ENCODE data around the gene SLC8A1. TPM values are rescaled to one million over a fixed set of nuclear protein-coding genes. Genes with fewer than 3 reads are reported as not detected.

SLC8A1 gene
- total RNA-seq, 1 experiment from 2014 or later = 1.7 TPM

DNA sequence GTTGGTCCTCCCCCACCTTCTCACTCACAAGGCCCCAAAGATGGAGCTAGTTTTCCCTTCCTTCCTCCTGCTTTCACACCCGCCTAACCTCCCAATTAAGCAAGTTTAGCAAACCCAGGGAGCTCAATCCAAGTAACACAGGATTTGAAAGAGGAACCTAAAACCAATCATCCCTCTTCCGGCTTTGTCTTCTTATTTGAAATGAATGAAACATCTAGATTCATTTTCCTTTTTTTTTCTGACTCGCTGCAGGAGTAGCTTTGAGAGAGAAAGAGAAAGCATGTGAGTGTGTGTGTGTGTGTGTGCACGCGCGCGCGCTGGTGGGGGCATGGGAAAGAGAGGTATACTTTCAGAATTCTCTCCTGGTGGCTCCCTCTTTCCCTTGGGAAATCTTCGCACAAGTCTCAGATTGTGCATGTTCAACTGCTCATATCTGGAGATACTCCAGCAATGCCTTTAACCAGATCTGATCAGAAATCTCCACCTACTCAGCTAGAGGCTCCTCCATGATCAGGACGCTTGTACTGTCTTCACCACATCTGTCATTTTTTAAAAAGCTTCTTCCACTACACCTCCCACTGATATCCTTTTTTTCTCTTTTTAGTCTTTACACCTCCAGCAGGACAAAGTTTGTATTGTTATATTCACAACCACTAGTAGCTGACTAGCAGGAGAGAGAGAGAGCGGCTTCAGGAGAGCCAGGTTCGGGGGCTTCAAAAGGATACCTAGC is 1.7 kb downstream of the SLC8A1 start:
- Histone ChIP-seq H4K91ac (ENCODE audit: insufficient read length, low read depth, low read length) (no peak overlapping the region), H2BK5ac (ENCODE audit: insufficient read length, low read length) (no peak overlapping the region), H3K9me3 (ENCODE audit: control insufficient read depth, low read depth, low read length) (no peaks in the 10 kb centered on the region), H3T11ph (ENCODE audit: low read length) (no peak overlapping the region), H3K9ac (ENCODE audit: extremely low read depth, insufficient read length, low read length) (no peak overlapping the region), H3K23me2 (ENCODE audit: insufficient read length, low read depth, low read length, poor library complexity, severe bottlenecking) (peaks cover 9% of the 10 kb centered on the region), H2AFZ (ENCODE audit: low read length) (no peak overlapping the region), H3K23ac (ENCODE audit: insufficient read length, low read depth, low read length) (no peak overlapping the region), H3K4ac (ENCODE audit: low read depth, low read length) (no peak overlapping the region), H4K8ac (replicated peaks; ENCODE audit: insufficient read length, low read depth, low read length) (no peak overlapping the region), H3K27me3 (ENCODE audit: insufficient read depth, low read length) (peaks cover 5% of the 10 kb centered on the region; the same call in 1 of the 2 replicates), H3K4me2 (ENCODE audit: insufficient read depth, insufficient read length, low read length) (peak overlapping the region; percentile 77), H3K79me2 (ENCODE audit: insufficient read depth, low read length) (no peaks in the 10 kb centered on the region), H4K20me1 (ENCODE audit: control insufficient read depth, insufficient read depth, insufficient read length) (no peaks in the 10 kb centered on the region), H3K14ac (ENCODE audit: insufficient read depth, low read length) (no peak overlapping the region), H2BK20ac (ENCODE audit: low read depth, low read length, poor library complexity, severe bottlenecking) (no peak overlapping the region), H3K27ac (ENCODE audit: insufficient read length, low read depth, low read length) (no peak overlapping the region), H3K18ac (ENCODE audit: insufficient read length, low read depth, low read length) (no peak overlapping the region), H2BK120ac (ENCODE audit: low read depth, low read length, poor library complexity, severe bottlenecking) (no peak overlapping the region), H3K56ac (ENCODE audit: insufficient read length, low read depth, low read length) (no peak overlapping the region), H3K4me1 (ENCODE audit: insufficient read depth, low read length) (peaks cover 4% of the 10 kb centered on the region), H2BK15ac (ENCODE audit: low read depth, low read length) (no peak overlapping the region), H4K5ac (ENCODE audit: insufficient read length, low read depth, low read length) (no peak overlapping the region), H3K79me1 (ENCODE audit: insufficient read depth, low read depth, low read length, poor library complexity, severe bottlenecking) (no peaks in the 10 kb centered on the region), H2AK5ac (ENCODE audit: insufficient read length, low read length) (no peak overlapping the region), H2BK12ac (ENCODE audit: insufficient read length, low read depth, low read length) (no peak overlapping the region)
- Mint-ChIP-seq H3K4me1 (peaks cover 36 to 46% of the 10 kb centered on the region in 2 experiments), H3K27ac (no peak overlapping the region; a peak in 1 of 7 replicates), H3K36me3 (ENCODE audit: insufficient read depth in 1 of 3, low read depth in 3 of 3) (no peaks in the 10 kb centered on the region), H3K27me3 (ENCODE audit: low read depth) (peaks cover 47% of the 10 kb centered on the region), H3K4me3 (peak overlapping the region; percentile 84 to 94), H3K9me3 (peaks cover 0 to 3% of the 10 kb centered on the region in 2 experiments; a peak in 2 of 5 replicates)
- no CpG with 5 or more reads among the region's 12 CpGs for WGBS (ENCODE audit: extremely low coverage, insufficient read length, low lambda C conversion rate)
- TF ChIP-seq, protein P1, sequence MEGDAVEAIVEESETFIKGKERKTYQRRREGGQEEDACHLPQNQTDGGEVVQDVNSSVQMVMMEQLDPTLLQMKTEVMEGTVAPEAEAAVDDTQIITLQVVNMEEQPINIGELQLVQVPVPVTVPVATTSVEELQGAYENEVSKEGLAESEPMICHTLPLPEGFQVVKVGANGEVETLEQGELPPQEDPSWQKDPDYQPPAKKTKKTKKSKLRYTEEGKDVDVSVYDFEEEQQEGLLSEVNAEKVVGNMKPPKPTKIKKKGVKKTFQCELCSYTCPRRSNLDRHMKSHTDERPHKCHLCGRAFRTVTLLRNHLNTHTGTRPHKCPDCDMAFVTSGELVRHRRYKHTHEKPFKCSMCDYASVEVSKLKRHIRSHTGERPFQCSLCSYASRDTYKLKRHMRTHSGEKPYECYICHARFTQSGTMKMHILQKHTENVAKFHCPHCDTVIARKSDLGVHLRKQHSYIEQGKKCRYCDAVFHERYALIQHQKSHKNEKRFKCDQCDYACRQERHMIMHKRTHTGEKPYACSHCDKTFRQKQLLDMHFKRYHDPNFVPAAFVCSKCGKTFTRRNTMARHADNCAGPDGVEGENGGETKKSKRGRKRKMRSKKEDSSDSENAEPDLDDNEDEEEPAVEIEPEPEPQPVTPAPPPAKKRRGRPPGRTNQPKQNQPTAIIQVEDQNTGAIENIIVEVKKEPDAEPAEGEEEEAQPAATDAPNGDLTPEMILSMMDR (conservative IDR thresholded peaks at IDR 0.05) = no peak
- no peak for DNase-seq

Measured in H9 (cell line).